DMS153 treated with DMSO at 0.1 percent for 48 hours (cell line): ENCODE data around the gene ZC2HC1B.
"Not testable (repeated sequence)": the region's sequence is repeated elsewhere in the genome, so short reads cannot be mapped to it uniquely, and the experiment has no call there.

Experiments used
- DNase-seq: peaks from one replicate; lab custom pipeline; 2025; ENCODE audit not compliant: unreplicated experiment; lab: John Stamatoyannopoulos, UW

The ZC2HC1B gene

GRCh38 chr6:143868808-143869207 lies 4.5 kb downstream of the ZC2HC1B start:
- not testable (repeated sequence) for DNase-seq

- not testable (repeated sequence) for DNase-seq
Observed at GRCh38 chr6:143871202-143871730, 7.0 kb downstream of the ZC2HC1B start.

GRCh38 chr6:143872201-143872600 lies 7.9 kb downstream of the ZC2HC1B start:
- no peak for DNase-seq

- not testable (repeated sequence) for DNase-seq
Observed at GRCh38 chr6:143873600-143873999, 9.3 kb downstream of the ZC2HC1B start.

GRCh38 chr6:143874503-143874902 lies 10.2 kb downstream of the ZC2HC1B start:
- not testable (repeated sequence) for DNase-seq

- DNase-seq: no peak
Observed at GRCh38 chr6:143877584-143878271, 13.5 kb downstream of the ZC2HC1B start.

- DNase-seq: no peak
Observed at GRCh38 chr6:143878272-143878760, 14.0 kb downstream of the ZC2HC1B start.

GRCh38 chr6:143880412-143880811 lies 16.1 kb downstream of the ZC2HC1B start:
- no peak for DNase-seq

- no peak for DNase-seq
Observed at GRCh38 chr6:143882401-143882930, 18.2 kb downstream of the ZC2HC1B start.

GRCh38 chr6:143884216-143884900 lies 20.1 kb downstream of the ZC2HC1B start:
- no peak for DNase-seq

- no peak for DNase-seq
Observed at GRCh38 chr6:143885116-143885515, 20.8 kb downstream of the ZC2HC1B start.

GRCh38 chr6:143894655-143895054 lies 30.4 kb downstream of the ZC2HC1B start:
- DNase-seq: no peak

- DNase-seq: no peak
Observed at GRCh38 chr6:143896126-143896860, 32.0 kb downstream of the ZC2HC1B start.

- no peak for DNase-seq
Observed at GRCh38 chr6:143900358-143900757, 36.1 kb downstream of the ZC2HC1B start.

GRCh38 chr6:143901885-143902750 lies 37.8 kb downstream of the ZC2HC1B start:
- DNase-seq: no peak

- DNase-seq: no peak
Observed at GRCh38 chr6:143902827-143903226, 38.6 kb downstream of the ZC2HC1B start.

GRCh38 chr6:143911028-143911427 lies 46.8 kb downstream of the ZC2HC1B start:
- DNase-seq: no peak

GRCh38 chr6:143912671-143913070 lies 48.4 kb downstream of the ZC2HC1B start:
- no peak for DNase-seq

- not testable (repeated sequence) for DNase-seq
Observed at GRCh38 chr6:143917026-143917425, 52.8 kb downstream of the ZC2HC1B start.

- DNase-seq: no peak
Observed at GRCh38 chr6:143928853-143929252, 64.6 kb downstream of the ZC2HC1B start.
